ENCODE results near the gene ASB9.
"Not testable (repeated sequence)": the region's sequence is repeated elsewhere in the genome, so short reads cannot be mapped to it uniquely, and the experiment has no call there.

Gene ASB9, protein sequence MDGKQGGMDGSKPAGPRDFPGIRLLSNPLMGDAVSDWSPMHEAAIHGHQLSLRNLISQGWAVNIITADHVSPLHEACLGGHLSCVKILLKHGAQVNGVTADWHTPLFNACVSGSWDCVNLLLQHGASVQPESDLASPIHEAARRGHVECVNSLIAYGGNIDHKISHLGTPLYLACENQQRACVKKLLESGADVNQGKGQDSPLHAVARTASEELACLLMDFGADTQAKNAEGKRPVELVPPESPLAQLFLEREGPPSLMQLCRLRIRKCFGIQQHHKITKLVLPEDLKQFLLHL
- total RNA-seq, result 0.17 to 0.52 (median 0.19) reads per million in 3 donors

DNA sequence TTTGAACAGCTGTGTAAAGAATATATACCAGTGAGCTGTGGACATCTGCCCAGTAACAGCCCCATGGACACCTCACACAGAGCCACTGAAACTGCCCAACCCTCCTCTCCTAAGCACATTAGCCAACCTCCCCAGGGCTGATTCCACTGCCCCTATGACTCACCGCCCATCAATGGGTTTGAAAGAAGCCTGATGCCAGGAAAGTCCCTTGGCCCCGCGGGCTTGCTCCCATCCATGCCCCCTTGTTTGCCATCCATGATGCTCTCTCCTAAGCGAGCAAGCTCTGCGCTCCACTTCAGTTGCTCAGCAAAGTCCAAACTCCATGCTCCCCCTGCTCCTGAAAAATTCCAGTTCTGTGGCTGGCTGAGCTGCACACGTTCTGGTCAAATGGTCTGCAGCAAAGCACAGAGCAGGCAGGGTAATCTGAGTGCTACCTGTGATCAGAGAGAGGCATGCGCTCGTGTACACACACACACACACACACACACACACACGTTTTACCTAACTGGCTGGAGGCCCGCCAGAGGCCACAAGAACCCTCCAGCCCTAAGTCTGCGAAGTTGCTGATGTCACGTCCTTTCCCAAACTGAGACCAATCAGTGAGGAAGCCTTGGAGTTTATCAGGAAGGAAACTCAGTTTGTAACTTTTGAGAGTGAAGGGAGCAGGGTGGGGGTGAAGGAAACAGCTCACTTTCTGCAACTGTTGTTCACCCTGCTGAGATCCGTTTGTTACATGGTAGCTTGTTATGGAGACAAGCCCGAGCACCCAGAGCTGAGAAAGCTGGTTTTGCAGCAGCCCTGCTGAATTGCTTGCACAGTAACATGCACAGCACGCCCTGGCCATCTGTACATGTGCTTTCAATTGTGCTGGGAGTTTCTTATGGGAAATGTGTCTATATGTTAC is at the start of gene ASB9:
Gene ASB9, minus strand, starts transcription at position 466 of the 904 bp plus-strand sequence. Its CDS starts 209 bp downstream, at position 257.
- no peak for DNase-seq
- no peaks in the 10 kb centered on the region for H3K27me3 ChIP-seq (replicated peaks; ENCODE audit: control insufficient read depth, insufficient read depth, low read length, poor library complexity, severe bottlenecking)
- H3K36me3 ChIP-seq (ENCODE audit: control insufficient read depth, insufficient read depth, low read length), result no peaks in the 10 kb centered on the region
- H3K27ac ChIP-seq (ENCODE audit: insufficient read depth, low read length, poor library complexity, severe bottlenecking), result no peak within 1 kb of the TSS
- no peak within 1 kb of the TSS for H3K4me3 ChIP-seq (ENCODE audit: insufficient read depth, low read depth, low read length, poor library complexity, severe bottlenecking)
- no peaks in the 10 kb centered on the region for H3K4me1 ChIP-seq (ENCODE audit: control insufficient read depth, insufficient read depth, low read length, poor library complexity, severe bottlenecking)
- no peaks in the 10 kb centered on the region for H3K9me3 ChIP-seq (ENCODE audit: control insufficient read depth, low read length)

DNA sequence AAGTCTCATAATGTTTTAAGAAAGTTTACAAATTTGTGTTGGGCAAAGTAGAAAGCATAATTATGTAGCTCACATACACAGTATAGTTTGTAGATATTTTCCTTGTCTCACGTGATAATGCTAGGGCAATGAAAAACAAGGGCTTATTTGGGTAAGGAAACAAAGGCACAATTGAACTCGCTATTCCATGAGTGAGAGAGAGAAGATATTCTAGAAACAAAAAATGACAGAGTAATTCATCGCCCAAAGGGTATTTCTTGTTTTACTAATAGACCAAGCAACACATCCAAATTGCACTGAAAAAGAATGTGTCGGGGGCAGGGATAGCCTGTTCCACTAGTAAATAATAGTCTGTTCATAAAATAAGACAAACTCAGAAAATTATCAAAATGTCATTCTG is 49.2 kb upstream of the ASB9 start:
- no peak for DNase-seq
- H3K36me3 ChIP-seq (ENCODE audit: control insufficient read depth, insufficient read depth, low read length), result no peaks in the 10 kb centered on the region
- H3K4me1 ChIP-seq (ENCODE audit: control insufficient read depth, insufficient read depth, low read length, poor library complexity, severe bottlenecking), result no peaks in the 10 kb centered on the region
- H3K9me3 ChIP-seq (ENCODE audit: control insufficient read depth, low read length), result no peaks in the 10 kb centered on the region
- H3K27ac ChIP-seq (ENCODE audit: insufficient read depth, low read length, poor library complexity, severe bottlenecking), result no peak overlapping the region
- no peaks in the 10 kb centered on the region for H3K27me3 ChIP-seq (replicated peaks; ENCODE audit: control insufficient read depth, insufficient read depth, low read length, poor library complexity, severe bottlenecking)
- H3K4me3 ChIP-seq (ENCODE audit: insufficient read depth, low read depth, low read length, poor library complexity, severe bottlenecking), result no peak overlapping the region

DNA sequence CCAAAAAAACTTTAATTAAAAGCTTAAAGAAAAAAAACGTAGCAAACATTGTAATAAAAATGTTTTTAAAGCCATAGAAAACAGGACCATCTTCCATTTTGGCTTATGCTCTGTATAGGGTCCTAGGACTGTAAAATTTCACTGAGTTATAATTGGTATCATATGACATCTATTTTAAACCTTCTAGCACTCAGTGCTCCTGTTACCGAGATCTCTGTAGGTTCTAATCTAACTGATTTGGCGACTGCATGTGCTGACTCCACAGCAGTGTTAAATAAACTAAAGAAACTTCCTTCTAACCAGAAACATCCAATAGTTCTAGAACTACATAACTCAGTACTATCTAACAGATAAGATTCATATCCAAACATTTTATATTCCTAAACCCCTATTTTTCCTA is 45.6 kb upstream of the ASB9 start, which contains the start of gene ASB11:
Gene ASB11, minus strand, starts transcription at position 132 of the 400 bp plus-strand sequence. Its CDS starts 35 bp downstream, at position 97.
- no peak within 1 kb of the TSS for H3K4me3 ChIP-seq (ENCODE audit: insufficient read depth, low read depth, low read length, poor library complexity, severe bottlenecking)
- H3K4me1 ChIP-seq (ENCODE audit: control insufficient read depth, insufficient read depth, low read length, poor library complexity, severe bottlenecking), result no peaks in the 10 kb centered on the region
- no peaks in the 10 kb centered on the region for H3K9me3 ChIP-seq (ENCODE audit: control insufficient read depth, low read length)
- H3K27ac ChIP-seq (ENCODE audit: insufficient read depth, low read length, poor library complexity, severe bottlenecking), result no peak within 1 kb of the TSS
- no peaks in the 10 kb centered on the region for H3K36me3 ChIP-seq (ENCODE audit: control insufficient read depth, insufficient read depth, low read length)
- H3K27me3 ChIP-seq (replicated peaks; ENCODE audit: control insufficient read depth, insufficient read depth, low read length, poor library complexity, severe bottlenecking), result no peaks in the 10 kb centered on the region
- no peak for DNase-seq

DNA sequence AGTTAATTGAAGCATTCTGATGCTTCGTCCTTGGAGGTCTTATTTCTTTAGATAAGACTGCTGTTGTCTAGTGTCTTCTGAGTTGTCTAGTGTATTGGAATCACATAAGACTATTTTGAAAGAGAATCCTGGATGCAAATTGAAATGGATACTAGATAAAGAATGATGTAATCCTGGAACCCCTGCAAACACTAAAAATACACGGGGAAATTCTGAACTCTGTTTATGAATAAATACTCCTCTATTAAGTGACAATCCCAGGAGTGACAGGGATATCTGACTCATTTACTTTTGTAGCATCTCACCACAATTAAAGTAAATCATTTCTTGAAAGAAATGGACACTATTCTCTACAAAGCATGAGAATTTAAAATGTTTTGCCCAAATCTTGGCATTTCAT is 44.6 kb upstream of the ASB9 start:
- H3K27me3 ChIP-seq (replicated peaks; ENCODE audit: control insufficient read depth, insufficient read depth, low read length, poor library complexity, severe bottlenecking), result no peaks in the 10 kb centered on the region
- H3K36me3 ChIP-seq (ENCODE audit: control insufficient read depth, insufficient read depth, low read length), result no peaks in the 10 kb centered on the region
- DNase-seq, result no peak
- H3K4me3 ChIP-seq (ENCODE audit: insufficient read depth, low read depth, low read length, poor library complexity, severe bottlenecking), result no peak overlapping the region
- no peaks in the 10 kb centered on the region for H3K9me3 ChIP-seq (ENCODE audit: control insufficient read depth, low read length)
- H3K27ac ChIP-seq (ENCODE audit: insufficient read depth, low read length, poor library complexity, severe bottlenecking), result no peak overlapping the region
- no peaks in the 10 kb centered on the region for H3K4me1 ChIP-seq (ENCODE audit: control insufficient read depth, insufficient read depth, low read length, poor library complexity, severe bottlenecking)

DNA sequence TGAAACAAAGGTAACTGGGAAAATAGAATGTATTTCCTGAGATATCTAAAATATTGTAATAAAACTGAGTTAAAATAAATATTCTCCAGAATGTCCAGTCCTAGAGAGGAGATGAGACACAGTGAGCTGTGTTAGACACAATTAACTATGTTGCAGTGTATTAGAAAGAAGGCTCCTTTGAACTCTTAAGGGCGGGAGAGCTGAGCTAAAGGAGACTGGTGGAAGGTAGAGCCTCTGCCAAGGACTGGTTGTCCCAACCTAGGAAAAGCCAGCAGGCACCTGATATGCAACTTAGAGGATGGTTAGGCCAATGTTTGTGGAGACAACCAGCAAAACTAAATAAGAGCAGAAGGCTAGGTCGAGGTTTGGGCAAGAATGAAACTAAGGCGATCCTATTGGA is 41.2 kb upstream of the ASB9 start:
- H3K27ac ChIP-seq (ENCODE audit: insufficient read depth, low read length, poor library complexity, severe bottlenecking), result no peak overlapping the region
- H3K27me3 ChIP-seq (replicated peaks; ENCODE audit: control insufficient read depth, insufficient read depth, low read length, poor library complexity, severe bottlenecking), result no peaks in the 10 kb centered on the region
- no peak overlapping the region for H3K4me3 ChIP-seq (ENCODE audit: insufficient read depth, low read depth, low read length, poor library complexity, severe bottlenecking)
- DNase-seq, result no peak
- H3K36me3 ChIP-seq (ENCODE audit: control insufficient read depth, insufficient read depth, low read length), result no peaks in the 10 kb centered on the region
- H3K9me3 ChIP-seq (ENCODE audit: control insufficient read depth, low read length), result no peaks in the 10 kb centered on the region
- H3K4me1 ChIP-seq (ENCODE audit: control insufficient read depth, insufficient read depth, low read length, poor library complexity, severe bottlenecking), result no peaks in the 10 kb centered on the region

DNA sequence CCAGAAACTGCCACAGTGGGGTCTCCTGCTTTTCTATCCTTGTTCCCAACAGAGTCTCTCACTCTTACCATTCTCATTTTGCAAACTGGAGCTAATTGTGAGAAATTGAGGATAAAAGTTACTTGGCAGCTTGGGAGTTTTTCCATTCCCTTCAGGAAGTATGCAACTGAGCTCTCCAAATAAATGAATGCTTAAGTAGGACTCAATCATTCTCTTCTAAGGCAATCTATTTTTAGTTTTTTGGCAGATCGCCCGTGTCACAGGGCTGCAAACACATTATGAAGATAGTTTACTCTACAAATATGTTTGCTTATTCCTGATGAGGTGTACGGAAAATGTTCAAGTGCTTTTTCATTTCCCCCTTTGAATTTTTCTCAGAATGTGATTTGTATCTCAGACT is 40.2 kb upstream of the ASB9 start:
- no peak overlapping the region for H3K4me3 ChIP-seq (ENCODE audit: insufficient read depth, low read depth, low read length, poor library complexity, severe bottlenecking)
- no peaks in the 10 kb centered on the region for H3K27me3 ChIP-seq (replicated peaks; ENCODE audit: control insufficient read depth, insufficient read depth, low read length, poor library complexity, severe bottlenecking)
- H3K4me1 ChIP-seq (ENCODE audit: control insufficient read depth, insufficient read depth, low read length, poor library complexity, severe bottlenecking), result no peaks in the 10 kb centered on the region
- H3K36me3 ChIP-seq (ENCODE audit: control insufficient read depth, insufficient read depth, low read length), result no peaks in the 10 kb centered on the region
- H3K9me3 ChIP-seq (ENCODE audit: control insufficient read depth, low read length), result no peaks in the 10 kb centered on the region
- H3K27ac ChIP-seq (ENCODE audit: insufficient read depth, low read length, poor library complexity, severe bottlenecking), result no peak overlapping the region
- DNase-seq, result no peak

DNA sequence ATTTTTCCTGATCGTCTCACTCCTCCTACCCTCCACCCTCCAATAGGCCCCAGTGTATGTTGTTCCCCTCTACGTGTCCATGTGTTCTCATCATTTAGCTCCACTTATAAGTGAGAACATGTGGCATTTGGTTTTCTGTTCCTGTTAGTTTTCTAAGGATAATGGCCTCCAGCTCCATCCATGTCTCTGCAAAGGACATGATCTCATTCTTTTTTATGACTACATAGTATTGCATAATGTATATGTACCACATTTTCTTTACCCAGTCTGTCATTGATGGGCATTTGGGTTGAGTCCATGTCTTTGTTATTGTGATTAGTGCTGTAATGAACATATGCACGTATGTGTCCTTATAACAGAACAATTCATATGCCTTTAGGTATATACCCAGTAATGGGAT is 36.0 kb upstream of the ASB9 start:
- not testable (repeated sequence) for H3K9me3 ChIP-seq (ENCODE audit: control insufficient read depth, low read length); H3K4me1 ChIP-seq (ENCODE audit: control insufficient read depth, insufficient read depth, low read length, poor library complexity, severe bottlenecking); DNase-seq; H3K27ac ChIP-seq (ENCODE audit: insufficient read depth, low read length, poor library complexity, severe bottlenecking); H3K36me3 ChIP-seq (ENCODE audit: control insufficient read depth, insufficient read depth, low read length); H3K4me3 ChIP-seq (ENCODE audit: insufficient read depth, low read depth, low read length, poor library complexity, severe bottlenecking); H3K27me3 ChIP-seq (replicated peaks; ENCODE audit: control insufficient read depth, insufficient read depth, low read length, poor library complexity, severe bottlenecking)

DNA sequence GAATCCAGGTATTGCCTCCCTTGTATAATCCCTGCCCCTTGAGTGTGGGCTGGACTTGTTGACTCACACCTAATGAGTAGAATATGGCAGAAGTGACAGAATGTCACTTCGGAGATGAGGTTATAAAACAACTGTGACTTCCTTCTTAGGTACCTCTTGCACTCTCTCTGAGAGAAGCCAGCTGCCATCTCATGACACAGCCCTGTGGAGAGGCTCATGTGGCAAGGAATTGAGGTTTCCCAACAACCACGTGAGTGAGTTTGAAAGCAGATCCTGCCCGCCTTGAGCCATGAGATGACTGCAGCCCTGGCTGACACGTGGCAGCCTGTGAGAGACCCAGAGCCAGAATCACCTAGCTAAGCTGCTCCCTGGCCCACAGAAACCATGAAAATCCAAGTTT is 32.0 kb upstream of the ASB9 start:
- Histone ChIP-seq H3K4me1 (ENCODE audit: control insufficient read depth, insufficient read depth, low read length, poor library complexity, severe bottlenecking) (no peaks in the 10 kb centered on the region), H3K9me3 (ENCODE audit: control insufficient read depth, low read length) (no peaks in the 10 kb centered on the region), H3K36me3 (ENCODE audit: control insufficient read depth, insufficient read depth, low read length) (no peaks in the 10 kb centered on the region), H3K4me3 (ENCODE audit: insufficient read depth, low read depth, low read length, poor library complexity, severe bottlenecking) (no peak overlapping the region), H3K27ac (ENCODE audit: insufficient read depth, low read length, poor library complexity, severe bottlenecking) (no peak overlapping the region), H3K27me3 (replicated peaks; ENCODE audit: control insufficient read depth, insufficient read depth, low read length, poor library complexity, severe bottlenecking) (no peaks in the 10 kb centered on the region)
- DNase-seq, result no peak

DNA sequence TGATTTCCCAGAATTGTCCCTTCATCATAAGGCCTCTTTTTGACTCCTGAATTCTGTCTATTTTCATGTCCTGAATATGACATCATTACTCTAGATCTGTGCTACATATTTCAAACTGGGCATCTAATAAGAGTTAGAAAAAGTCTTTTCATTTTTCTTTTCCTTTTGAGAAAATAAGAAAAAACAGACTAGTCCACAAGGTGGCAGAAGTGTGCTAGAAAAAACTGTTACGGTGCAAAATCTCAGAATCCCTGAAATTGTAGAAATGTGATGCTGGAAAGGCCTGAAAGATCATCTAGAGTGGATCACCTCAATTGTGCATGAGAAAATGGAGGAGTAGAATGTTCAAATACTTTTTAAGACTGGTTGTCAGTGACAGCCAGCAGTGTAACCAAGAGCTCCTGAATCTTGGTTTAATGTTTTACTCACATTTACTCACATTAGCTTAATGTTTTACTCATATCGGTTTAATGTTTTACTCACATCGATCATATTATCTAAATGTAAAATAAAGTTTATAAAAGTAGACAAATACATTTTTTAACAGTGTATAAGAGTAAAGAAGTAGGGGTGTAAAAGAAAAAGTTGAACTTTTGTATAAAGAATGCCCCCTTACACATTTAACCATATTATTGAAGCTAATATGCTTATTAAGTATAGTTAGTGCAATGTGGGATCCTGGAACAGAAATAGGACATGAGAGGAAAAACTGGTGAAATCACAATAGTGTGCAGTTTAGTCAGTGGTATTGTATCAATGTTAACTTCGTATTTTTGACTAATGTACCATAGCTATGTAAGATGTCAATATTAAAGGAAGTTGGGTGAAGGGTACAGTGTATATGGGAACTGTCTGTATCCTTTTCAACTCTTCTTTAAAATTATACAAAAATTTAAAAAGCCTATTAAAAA is 30.3 kb upstream of the ASB9 start:
- Histone ChIP-seq H3K9me3 (ENCODE audit: control insufficient read depth, low read length) (no peaks in the 10 kb centered on the region), H3K4me1 (ENCODE audit: control insufficient read depth, insufficient read depth, low read length, poor library complexity, severe bottlenecking) (no peaks in the 10 kb centered on the region), H3K36me3 (ENCODE audit: control insufficient read depth, insufficient read depth, low read length) (no peaks in the 10 kb centered on the region), H3K4me3 (ENCODE audit: insufficient read depth, low read depth, low read length, poor library complexity, severe bottlenecking) (no peak overlapping the region), H3K27me3 (replicated peaks; ENCODE audit: control insufficient read depth, insufficient read depth, low read length, poor library complexity, severe bottlenecking) (no peaks in the 10 kb centered on the region), H3K27ac (ENCODE audit: insufficient read depth, low read length, poor library complexity, severe bottlenecking) (no peak overlapping the region)
- DNase-seq, result no peak
